ENCODE results near the gene CELA1.
A peak's percentile ranks its signal among the peaks of the same experiment; 100 is the strongest.

The CELA1 gene

GRCh38 chr12:51369581-51369980 is 23.1 kb upstream of the CELA1 start:
- Histone ChIP-seq H3K9ac (no peak overlapping the region; the same call in 1 of the 2 replicates), H3K4me2 (peak overlapping the region; percentile 59), H3K4me1 (ENCODE audit: low read depth, poor library complexity, severe bottlenecking) (peaks cover 25% of the 10 kb centered on the region), H3K27me3 (ENCODE audit: insufficient read depth, low read depth) (no peaks in the 10 kb centered on the region), H3K27ac (peak overlapping the region; percentile 49; the same call in 1 of the 2 replicates), H2AFZ (ENCODE audit: low read depth) (peak overlapping the region; percentile 59; the same call in 1 of the 2 replicates), H3K79me2 (ENCODE audit: insufficient read depth, low read depth) (no peaks in the 10 kb centered on the region), H3K4me3 (IDR thresholded peaks at IDR 0.05; ENCODE audit: insufficient read depth, low read depth, low read length) (no peak overlapping the region), H3K36me3 (ENCODE audit: insufficient read depth) (no peaks in the 10 kb centered on the region), H4K20me1 (ENCODE audit: insufficient read depth) (no peaks in the 10 kb centered on the region)
- TF ChIP-seq, protein P1, sequence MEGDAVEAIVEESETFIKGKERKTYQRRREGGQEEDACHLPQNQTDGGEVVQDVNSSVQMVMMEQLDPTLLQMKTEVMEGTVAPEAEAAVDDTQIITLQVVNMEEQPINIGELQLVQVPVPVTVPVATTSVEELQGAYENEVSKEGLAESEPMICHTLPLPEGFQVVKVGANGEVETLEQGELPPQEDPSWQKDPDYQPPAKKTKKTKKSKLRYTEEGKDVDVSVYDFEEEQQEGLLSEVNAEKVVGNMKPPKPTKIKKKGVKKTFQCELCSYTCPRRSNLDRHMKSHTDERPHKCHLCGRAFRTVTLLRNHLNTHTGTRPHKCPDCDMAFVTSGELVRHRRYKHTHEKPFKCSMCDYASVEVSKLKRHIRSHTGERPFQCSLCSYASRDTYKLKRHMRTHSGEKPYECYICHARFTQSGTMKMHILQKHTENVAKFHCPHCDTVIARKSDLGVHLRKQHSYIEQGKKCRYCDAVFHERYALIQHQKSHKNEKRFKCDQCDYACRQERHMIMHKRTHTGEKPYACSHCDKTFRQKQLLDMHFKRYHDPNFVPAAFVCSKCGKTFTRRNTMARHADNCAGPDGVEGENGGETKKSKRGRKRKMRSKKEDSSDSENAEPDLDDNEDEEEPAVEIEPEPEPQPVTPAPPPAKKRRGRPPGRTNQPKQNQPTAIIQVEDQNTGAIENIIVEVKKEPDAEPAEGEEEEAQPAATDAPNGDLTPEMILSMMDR (conservative IDR thresholded peaks at IDR 0.05; ENCODE audit: low read depth, low read length): no peak

- Histone ChIP-seq H3K4me2 (peak overlapping the region; percentile 59), H3K4me1 (ENCODE audit: low read depth, poor library complexity, severe bottlenecking) (peaks cover 25% of the 10 kb centered on the region), H3K27ac (peak overlapping the region; percentile 49), H3K4me3 (IDR thresholded peaks at IDR 0.05; ENCODE audit: insufficient read depth, low read depth, low read length) (no peak overlapping the region), H4K20me1 (ENCODE audit: insufficient read depth) (no peaks in the 10 kb centered on the region), H3K36me3 (ENCODE audit: insufficient read depth) (no peaks in the 10 kb centered on the region), H3K27me3 (ENCODE audit: insufficient read depth, low read depth) (no peaks in the 10 kb centered on the region), H3K9ac (peak overlapping the region; percentile 10; the same call in 1 of the 2 replicates), H3K79me2 (ENCODE audit: insufficient read depth, low read depth) (no peaks in the 10 kb centered on the region), H2AFZ (ENCODE audit: low read depth) (peak overlapping the region; percentile 59)
- TF ChIP-seq, protein P1 (conservative IDR thresholded peaks at IDR 0.05; ENCODE audit: low read depth, low read length): no peak
These were observed 22.4 kb upstream of the CELA1 start for GRCh38 chr12:51368640-51369517.

DNA sequence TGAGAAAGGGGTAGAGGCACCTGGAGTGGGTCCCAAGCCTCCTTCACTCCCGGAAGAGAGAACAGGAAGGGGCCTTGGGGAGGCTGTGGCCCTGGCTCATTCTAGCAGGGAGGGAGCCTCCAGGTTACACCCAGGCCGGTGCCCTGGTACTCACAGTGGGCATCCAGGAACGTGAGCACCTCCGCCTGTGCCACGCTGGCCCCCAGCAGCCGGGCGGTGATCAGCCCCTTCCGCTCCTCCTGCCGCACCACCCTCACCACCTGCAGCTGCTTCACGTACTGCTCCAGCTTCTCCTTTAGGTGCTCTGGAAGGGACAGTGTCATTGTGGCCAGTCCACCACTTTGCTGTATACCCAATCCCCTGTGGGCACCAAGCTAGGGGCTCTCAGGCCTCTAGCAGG is 18.8 kb upstream of the CELA1 start:
- Histone ChIP-seq H3K4me1 (ENCODE audit: low read depth, poor library complexity, severe bottlenecking) (peaks cover 25% of the 10 kb centered on the region), H3K36me3 (ENCODE audit: insufficient read depth) (no peaks in the 10 kb centered on the region), H3K4me2 (no peak overlapping the region), H4K20me1 (ENCODE audit: insufficient read depth) (no peaks in the 10 kb centered on the region), H3K9ac (no peak overlapping the region), H3K4me3 (IDR thresholded peaks at IDR 0.05; ENCODE audit: insufficient read depth, low read depth, low read length) (no peak overlapping the region), H3K27me3 (ENCODE audit: insufficient read depth, low read depth) (no peaks in the 10 kb centered on the region), H3K27ac (no peak overlapping the region), H3K79me2 (ENCODE audit: insufficient read depth, low read depth) (no peaks in the 10 kb centered on the region), H2AFZ (ENCODE audit: low read depth) (no peak overlapping the region)
- TF ChIP-seq, protein P1 (conservative IDR thresholded peaks at IDR 0.05; ENCODE audit: low read depth, low read length): no peak

GRCh38 chr12:51364001-51364400 is 17.5 kb upstream of the CELA1 start:
- H2AFZ ChIP-seq (ENCODE audit: low read depth): no peak overlapping the region
- no peaks in the 10 kb centered on the region for H3K27me3 ChIP-seq (ENCODE audit: insufficient read depth, low read depth)
- no peak overlapping the region for H3K9ac ChIP-seq
- H3K4me3 ChIP-seq (IDR thresholded peaks at IDR 0.05; ENCODE audit: insufficient read depth, low read depth, low read length): no peak overlapping the region
- no peaks in the 10 kb centered on the region for H3K79me2 ChIP-seq (ENCODE audit: insufficient read depth, low read depth)
- no peak overlapping the region for H3K27ac ChIP-seq
- H3K36me3 ChIP-seq (ENCODE audit: insufficient read depth): no peaks in the 10 kb centered on the region
- TF ChIP-seq, protein P1 (conservative IDR thresholded peaks at IDR 0.05; ENCODE audit: low read depth, low read length): no peak
- no peaks in the 10 kb centered on the region for H4K20me1 ChIP-seq (ENCODE audit: insufficient read depth)
- H3K4me2 ChIP-seq: no peak overlapping the region
- H3K4me1 ChIP-seq (ENCODE audit: low read depth, poor library complexity, severe bottlenecking): peaks cover 16% of the 10 kb centered on the region

All from KMS-11 (cell line).